Motor neuron (in vitro differentiated cells): ENCODE measurements around the gene DHX29. TPM values are rescaled to one million over a fixed set of nuclear protein-coding genes. Genes with fewer than 3 reads are reported as not detected.

Experiments
- ATAC-seq, 8 experiments: fragments of 200-7000 bp; cut with Tn5 transposase; replicated peaks in 6 of 8; 2 replicates each; pipeline ENCODE4 v1.8.0; 2021; ENCODE audit warnings: mild to moderate bottlenecking in 8 of 8, moderate library complexity in 8 of 8
- H3K27ac ChIP-seq, 2 donors: fragments of 250-450 bp; sonication (Bioruptor Pico); 2 replicates each; pipeline ENCODE4 v1.9.0; 2021; ENCODE audit warnings: antibody characterized with exemption in 2 of 2, mild to moderate bottlenecking in 2 of 2, moderate library complexity in 1 of 2
- H3K4me1 ChIP-seq, 2 donors: fragments of 250-450 bp; sonication (Bioruptor Pico); replicated peaks in 1 of 2; 2 replicates each; pipeline ENCODE4 v1.6.1; 2021; ENCODE audit warnings: antibody characterized with exemption in 2 of 2, mild to moderate bottlenecking in 2 of 2, moderate library complexity in 1 of 2
- H3K4me3 ChIP-seq, 5 donors: fragments of 250-450 bp; sonication (Bioruptor Pico); 2 replicates each; pipeline ENCODE4 v1.9.0; 2021; ENCODE audit warnings: antibody characterized with exemption in 5 of 5, mild to moderate bottlenecking in 5 of 5, moderate library complexity in 4 of 5
- WGBS, 10 experiments: fragments of 450-650 bp; shearing (Covaris generic); methylation state at CpG; one replicate each; pipeline ENCODE4 v1.0.0; 2022; 5-methylcytosine and 5-hydroxymethylcytosine counted together
- in situ Hi-C, 9 experiments: fragments of 400-800 bp; cut with MboI; loops; one replicate each; pipeline ENCODE4 v1.15.0; 2021; ENCODE audit warnings: low sequenced_read_pairs in 9 of 9, low pct_unique_long_range_greater_than_20kb in 2 of 9; ENCODE audit not compliant: unreplicated experiment in 9 of 9
- total RNA-seq, 8 experiments: library from RNA; unstranded; fragments of 300-600 nt; gene quantifications; 2 replicates each; pipeline versions ENCODE4 v1.2.3 to v1.2.4, GENCODE V29; 2022

Gene DHX29
- total RNA-seq: 10 to 100 TPM; 20.9 to 32.4 (median 24.6) TPM

- peak; percentile 91 to 98 (median 97) for ATAC-seq
- Histone ChIP-seq H3K4me3 (peak within 1 kb of the TSS; percentile 68 to 90 (median 86)), H3K27ac (peak within 1 kb of the TSS; percentile 96 to 98), H3K4me1 (peaks cover 15 to 28% of the 10 kb centered on the region in 2 donors)
- WGBS, 10 experiments: 0 to 1% (median 0%) methylated on average over 1 to 26 of the region's 62 CpGs
- in situ Hi-C loops: no loop called here
These were observed at the start of gene DHX29, which contains the start of gene MTREX for GRCh38 chr5:55307383-55308253. DHX29 (minus strand) TSS chr5:55307694; CDS start chr5:55307573, 121 bp downstream. MTREX (plus strand) TSS chr5:55307989; CDS start chr5:55308014, 25 bp downstream.

- no peak for ATAC-seq
- WGBS, 10 experiments: 80 to 95% (median 90%) methylated on average over 1 to 4 of the region's 4 CpGs; no CpG with 5 or more reads in 7 of the 10 experiments
- in situ Hi-C loops: loop anchor here in 1 of 9 experiments (25.0 kb wide), 1 partner anchor 95 kb away; no protein-coding TSS in a partner anchor
- no peaks in the 10 kb centered on the region for H3K4me1 ChIP-seq
- H3K27ac ChIP-seq: no peak overlapping the region
- H3K4me3 ChIP-seq: no peak overlapping the region
These were observed 49.4 kb upstream of the DHX29 start for GRCh38 chr5:55356896-55357295.

GRCh38 chr5:55350754-55351153 lies 43.3 kb upstream of the DHX29 start:
- H3K4me1 ChIP-seq: no peaks in the 10 kb centered on the region
- in situ Hi-C loops: loop anchor here in 1 of 9 experiments (25.0 kb wide), 1 partner anchor 88 kb away; no protein-coding TSS in a partner anchor
- 92 to 100% (median 100%) methylated on average over 1 of the region's 1 CpG; no CpG with 5 or more reads in 1 of the 10 experiments for WGBS, 10 experiments
- H3K4me3 ChIP-seq: no peak overlapping the region
- no peak for ATAC-seq
- no peak overlapping the region for H3K27ac ChIP-seq

GRCh38 chr5:55347786-55348185 lies 40.3 kb upstream of the DHX29 start:
- WGBS, 10 experiments: 79 to 100% (median 85%) methylated on average over 1 to 3 of the region's 3 CpGs; no CpG with 5 or more reads in 4 of the 10 experiments
- in situ Hi-C loops: loop anchor here in 3 of 9 experiments (25.0 kb wide), 1 partner anchor 340 kb away; no protein-coding TSS in a partner anchor
- no peak overlapping the region for H3K4me3 ChIP-seq
- H3K27ac ChIP-seq: no peak overlapping the region
- peak in 1 of 8 experiments; percentile 68 for ATAC-seq
- no peaks in the 10 kb centered on the region for H3K4me1 ChIP-seq

- no peak overlapping the region for H3K4me3 ChIP-seq
- in situ Hi-C loops: loop anchor here in 3 of 9 experiments (25.0 kb wide), 1 partner anchor 342 kb away; no protein-coding TSS in a partner anchor
- H3K4me1 ChIP-seq: no peaks in the 10 kb centered on the region
- no peak overlapping the region for H3K27ac ChIP-seq
- 69 to 97% (median 91%) methylated on average over 2 to 4 of the region's 4 CpGs; no CpG with 5 or more reads in 2 of the 10 experiments for WGBS, 10 experiments
- ATAC-seq: no peak
These were observed 37.8 kb upstream of the DHX29 start for GRCh38 chr5:55345327-55345726.

GRCh38 chr5:55344392-55344992 lies 37.0 kb upstream of the DHX29 start:
- WGBS, 10 experiments: 9 to 74% (median 59%) methylated on average over 1 to 2 of the region's 2 CpGs; no CpG with 5 or more reads in 2 of the 10 experiments
- Histone ChIP-seq H3K4me1 (no peaks in the 10 kb centered on the region), H3K4me3 (no peak overlapping the region), H3K27ac (no peak overlapping the region)
- in situ Hi-C loops: loop anchor here in 3 of 9 experiments (25.0 kb wide), 1 partner anchor 343 kb away; no protein-coding TSS in a partner anchor
- ATAC-seq: peak in 2 of 8 experiments; percentile 30 to 33

- no peak overlapping the region for H3K27ac ChIP-seq
- no peak overlapping the region for H3K4me3 ChIP-seq
- no peak for ATAC-seq
- H3K4me1 ChIP-seq: no peaks in the 10 kb centered on the region
- in situ Hi-C loops: loop anchor here in 3 of 9 experiments (25.0 kb wide), 1 partner anchor 344 kb away; no protein-coding TSS in a partner anchor
- WGBS, 10 experiments: 45 to 100% (median 90%) methylated on average over 1 of the region's 1 CpG; no CpG with 5 or more reads in 3 of the 10 experiments
These were observed 36.1 kb upstream of the DHX29 start for GRCh38 chr5:55343609-55344008.

GRCh38 chr5:55343107-55343506 lies 35.6 kb upstream of the DHX29 start:
- 70 to 96% (median 94%) methylated on average over 2 to 4 of the region's 4 CpGs; no CpG with 5 or more reads in 1 of the 10 experiments for WGBS, 10 experiments
- H3K4me1 ChIP-seq: no peaks in the 10 kb centered on the region
- ATAC-seq: no peak
- in situ Hi-C loops: loop anchor here in 3 of 9 experiments (25.0 kb wide), 1 partner anchor 344 kb away; no protein-coding TSS in a partner anchor
- H3K4me3 ChIP-seq: no peak overlapping the region
- no peak overlapping the region for H3K27ac ChIP-seq

- Histone ChIP-seq H3K4me3 (no peak overlapping the region), H3K27ac (no peak overlapping the region), H3K4me1 (no peaks in the 10 kb centered on the region)
- in situ Hi-C loops: loop anchor here in 3 of 9 experiments (25.0 kb wide), 1 partner anchor 348 kb away; no protein-coding TSS in a partner anchor
- no peak for ATAC-seq
- 87 to 100% (median 97%) methylated on average over 1 to 5 of the region's 5 CpGs; no CpG with 5 or more reads in 1 of the 10 experiments for WGBS, 10 experiments
These were observed 31.3 kb upstream of the DHX29 start for GRCh38 chr5:55338810-55339243.

GRCh38 chr5:55338092-55338613 lies 30.7 kb upstream of the DHX29 start:
- H3K27ac ChIP-seq: no peak overlapping the region
- WGBS, 10 experiments: 59 to 100% (median 92%) methylated on average over 2 of the region's 2 CpGs
- no peak overlapping the region for H3K4me3 ChIP-seq
- no peaks in the 10 kb centered on the region for H3K4me1 ChIP-seq
- no peak for ATAC-seq
- in situ Hi-C loops: loop anchor here in 3 of 9 experiments (25.0 kb wide), 1 partner anchor 349 kb away; no protein-coding TSS in a partner anchor

GRCh38 chr5:55333811-55334210 lies 26.3 kb upstream of the DHX29 start:
- no peaks in the 10 kb centered on the region for H3K4me1 ChIP-seq
- H3K4me3 ChIP-seq: no peak overlapping the region
- in situ Hi-C loops: loop anchor here in 3 of 9 experiments (25.0 kb wide), 1 partner anchor 353 kb away; no protein-coding TSS in a partner anchor
- no peak overlapping the region for H3K27ac ChIP-seq
- WGBS, 10 experiments: 94 to 100% (median 100%) methylated on average over 1 to 2 of the region's 2 CpGs; no CpG with 5 or more reads in 2 of the 10 experiments
- no peak for ATAC-seq

- no peak for ATAC-seq
- no peak overlapping the region for H3K27ac ChIP-seq
- in situ Hi-C loops: loop anchor here in 3 of 9 experiments (25.0 kb wide), 1 partner anchor 354 kb away; no protein-coding TSS in a partner anchor
- 44 to 100% (median 100%) methylated on average over 1 of the region's 1 CpG; no CpG with 5 or more reads in 4 of the 10 experiments for WGBS, 10 experiments
- no peaks in the 10 kb centered on the region for H3K4me1 ChIP-seq
- no peak overlapping the region for H3K4me3 ChIP-seq
These were observed 25.5 kb upstream of the DHX29 start for GRCh38 chr5:55333017-55333416.
